ENCODE data around the gene ASXL1.

ASXL1 gene

DNA sequence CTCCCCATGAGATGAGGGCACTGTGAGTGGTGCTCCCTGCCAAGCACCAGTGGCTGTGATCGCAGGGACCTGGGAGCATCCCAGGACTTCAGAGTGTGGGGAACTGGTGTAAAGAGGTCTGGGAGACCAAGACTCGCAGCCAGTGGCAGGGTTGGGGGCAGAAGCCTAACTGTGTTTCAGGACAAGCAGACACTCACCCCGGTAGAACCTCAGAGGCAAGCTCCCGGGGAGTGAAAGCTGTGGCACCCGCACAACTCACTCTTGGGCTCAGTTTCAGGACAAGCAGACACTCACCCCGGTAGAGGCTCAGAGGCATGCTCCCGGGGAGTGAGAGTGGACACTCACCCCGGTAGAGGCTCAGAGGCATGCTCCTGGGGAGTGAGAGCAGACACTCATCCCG lies 112.8 kb downstream of the ASXL1 start:
- TF ChIP-seq TAF1 (IDR thresholded peaks at IDR 0.05; ENCODE audit: borderline replicate concordance, insufficient read depth, low read length) (no peak), FOXP2 (optimal IDR thresholded peaks at IDR 0.05; ENCODE audit: borderline replicate concordance, extremely low read depth, extremely low read length, insufficient read depth) (no peak), POLR2AphosphoS5 (IDR thresholded peaks at IDR 0.05; ENCODE audit: low read depth, low read length) (no peak)

DNA sequence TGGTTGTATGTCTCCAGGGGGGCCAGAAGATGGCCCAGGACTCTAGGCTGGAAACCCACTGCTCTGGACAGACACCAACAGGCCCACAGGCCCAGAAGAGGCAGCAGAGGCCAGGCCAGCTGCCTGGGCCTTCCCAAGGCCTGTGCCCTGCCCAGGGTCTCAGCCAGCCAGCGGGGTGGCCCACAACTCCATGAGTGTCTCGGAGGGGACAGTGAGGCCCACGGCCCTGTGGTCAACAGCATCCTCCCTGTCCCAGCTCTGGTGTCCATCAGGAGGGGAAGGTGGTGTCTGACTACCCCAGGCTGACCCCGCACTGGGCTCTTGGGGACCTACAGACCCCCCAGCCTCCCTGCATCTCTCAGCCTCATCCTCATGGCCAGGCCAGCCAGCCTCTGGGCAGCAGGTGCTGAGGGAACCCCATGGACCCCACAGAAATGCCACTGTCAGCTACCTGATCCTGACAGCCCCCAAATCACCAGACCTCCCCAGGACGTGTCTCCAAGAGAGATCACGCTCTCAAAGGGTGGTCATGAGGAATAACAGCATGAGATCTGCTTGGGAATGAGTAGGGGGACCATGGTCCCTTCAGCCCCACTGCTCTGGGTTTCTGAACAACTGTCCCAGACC lies 114.6 kb downstream of the ASXL1 start:
- TF ChIP-seq, protein P1, sequence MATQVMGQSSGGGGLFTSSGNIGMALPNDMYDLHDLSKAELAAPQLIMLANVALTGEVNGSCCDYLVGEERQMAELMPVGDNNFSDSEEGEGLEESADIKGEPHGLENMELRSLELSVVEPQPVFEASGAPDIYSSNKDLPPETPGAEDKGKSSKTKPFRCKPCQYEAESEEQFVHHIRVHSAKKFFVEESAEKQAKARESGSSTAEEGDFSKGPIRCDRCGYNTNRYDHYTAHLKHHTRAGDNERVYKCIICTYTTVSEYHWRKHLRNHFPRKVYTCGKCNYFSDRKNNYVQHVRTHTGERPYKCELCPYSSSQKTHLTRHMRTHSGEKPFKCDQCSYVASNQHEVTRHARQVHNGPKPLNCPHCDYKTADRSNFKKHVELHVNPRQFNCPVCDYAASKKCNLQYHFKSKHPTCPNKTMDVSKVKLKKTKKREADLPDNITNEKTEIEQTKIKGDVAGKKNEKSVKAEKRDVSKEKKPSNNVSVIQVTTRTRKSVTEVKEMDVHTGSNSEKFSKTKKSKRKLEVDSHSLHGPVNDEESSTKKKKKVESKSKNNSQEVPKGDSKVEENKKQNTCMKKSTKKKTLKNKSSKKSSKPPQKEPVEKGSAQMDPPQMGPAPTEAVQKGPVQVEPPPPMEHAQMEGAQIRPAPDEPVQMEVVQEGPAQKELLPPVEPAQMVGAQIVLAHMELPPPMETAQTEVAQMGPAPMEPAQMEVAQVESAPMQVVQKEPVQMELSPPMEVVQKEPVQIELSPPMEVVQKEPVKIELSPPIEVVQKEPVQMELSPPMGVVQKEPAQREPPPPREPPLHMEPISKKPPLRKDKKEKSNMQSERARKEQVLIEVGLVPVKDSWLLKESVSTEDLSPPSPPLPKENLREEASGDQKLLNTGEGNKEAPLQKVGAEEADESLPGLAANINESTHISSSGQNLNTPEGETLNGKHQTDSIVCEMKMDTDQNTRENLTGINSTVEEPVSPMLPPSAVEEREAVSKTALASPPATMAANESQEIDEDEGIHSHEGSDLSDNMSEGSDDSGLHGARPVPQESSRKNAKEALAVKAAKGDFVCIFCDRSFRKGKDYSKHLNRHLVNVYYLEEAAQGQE (IDR thresholded peaks at IDR 0.05; ENCODE audit: insufficient read depth in 1 of 2, low read depth in 2 of 2, low read length in 2 of 2): no peak
- TF ChIP-seq FOXP2 (optimal IDR thresholded peaks at IDR 0.05; ENCODE audit: borderline replicate concordance, extremely low read depth, extremely low read length, insufficient read depth): no peak
- no peak for TF ChIP-seq TAF1 (IDR thresholded peaks at IDR 0.05; ENCODE audit: borderline replicate concordance, insufficient read depth, low read length)
- no peak for TF ChIP-seq POLR2AphosphoS5 (IDR thresholded peaks at IDR 0.05; ENCODE audit: low read depth, low read length)
- no peak for TF ChIP-seq SIN3A (IDR thresholded peaks at IDR 0.05; ENCODE audit: borderline replicate concordance, insufficient read depth, low read length)

DNA sequence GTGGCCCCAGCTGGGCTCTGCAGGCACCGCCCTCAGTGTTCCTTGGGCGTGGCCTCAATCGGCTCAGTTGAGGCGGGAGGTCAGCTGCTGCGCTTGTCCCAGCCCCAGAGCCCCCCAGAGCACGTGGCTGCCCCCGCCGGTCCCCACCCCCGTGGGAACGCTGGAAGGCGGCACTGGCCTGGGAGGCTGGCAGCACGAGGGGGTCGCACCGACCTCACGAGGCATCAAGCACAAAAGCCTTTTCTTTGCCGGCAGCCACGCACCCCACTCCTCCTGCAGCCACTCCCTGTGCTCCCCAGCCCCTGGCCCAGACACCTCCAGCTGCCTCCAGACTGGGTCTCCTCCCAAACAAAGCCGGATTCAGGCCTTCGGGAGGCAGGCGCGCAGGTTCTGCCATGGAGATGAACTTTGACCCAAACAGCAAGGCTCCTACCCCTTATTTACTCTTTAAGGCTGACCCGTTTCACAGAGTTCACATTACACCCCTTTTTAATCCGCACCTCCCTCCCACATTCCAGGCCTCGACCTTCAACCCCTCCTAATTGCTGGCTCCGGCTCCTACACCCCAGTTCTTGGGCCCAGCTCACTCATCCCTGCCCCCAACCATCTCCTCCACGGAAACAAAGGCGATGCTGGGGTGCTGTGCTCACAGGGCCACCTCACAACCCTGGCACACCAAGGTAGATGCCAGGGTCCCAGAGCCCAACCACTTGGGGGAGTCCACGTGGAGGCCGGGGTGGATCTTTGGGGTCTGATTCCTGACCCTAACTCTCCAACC lies 115.3 kb downstream of the ASXL1 start:
- TF ChIP-seq FOXP2 (optimal IDR thresholded peaks at IDR 0.05; ENCODE audit: borderline replicate concordance, extremely low read depth, extremely low read length, insufficient read depth) (no peak), SIN3A (IDR thresholded peaks at IDR 0.05; ENCODE audit: borderline replicate concordance, insufficient read depth, low read length) (no peak), TAF1 (IDR thresholded peaks at IDR 0.05; ENCODE audit: borderline replicate concordance, insufficient read depth, low read length) (no peak), POLR2AphosphoS5 (IDR thresholded peaks at IDR 0.05; ENCODE audit: low read depth, low read length) (no peak)
- TF ChIP-seq, protein P1 (IDR thresholded peaks at IDR 0.05; ENCODE audit: insufficient read depth in 1 of 2, low read depth in 2 of 2, low read length in 2 of 2): no peak

DNA sequence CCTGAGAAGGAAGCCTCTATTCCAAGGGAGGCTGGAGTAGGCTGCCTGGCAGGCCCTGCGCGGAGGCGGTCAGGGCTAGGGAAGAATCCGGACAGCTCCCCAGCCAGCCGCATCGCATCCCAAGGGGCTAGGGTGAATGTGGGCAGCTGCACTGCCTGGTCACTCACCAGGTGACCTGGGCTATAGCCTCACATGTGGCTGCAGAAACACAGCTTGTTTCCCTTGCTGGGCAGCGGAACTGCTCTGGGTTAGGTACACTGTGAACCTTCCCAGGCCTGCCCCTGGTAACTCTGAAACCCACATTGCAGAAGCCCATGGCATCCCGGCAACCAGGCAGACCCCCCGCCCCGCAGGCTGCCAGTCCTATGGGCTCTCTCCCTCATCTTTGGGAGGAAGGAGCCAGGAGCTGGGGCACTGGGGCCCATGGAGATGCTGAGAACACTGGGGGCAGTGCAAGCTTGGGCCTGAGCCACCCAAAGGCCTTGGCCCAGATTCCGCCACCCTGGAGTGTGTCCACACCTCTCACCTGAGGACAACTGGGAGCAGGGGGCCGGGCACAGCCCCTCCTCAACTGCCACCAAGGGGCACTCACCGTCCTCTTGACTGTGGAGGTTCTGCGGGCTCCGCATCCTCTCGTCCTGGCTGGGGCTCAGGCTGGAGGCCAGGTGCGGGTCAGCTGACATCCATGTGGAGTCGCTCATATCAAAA lies 116.0 kb downstream of the ASXL1 start:
- TF ChIP-seq POLR2AphosphoS5 (IDR thresholded peaks at IDR 0.05; ENCODE audit: low read depth, low read length) (no peak), SIN3A (IDR thresholded peaks at IDR 0.05; ENCODE audit: borderline replicate concordance, insufficient read depth, low read length) (no peak), FOXP2 (optimal IDR thresholded peaks at IDR 0.05; ENCODE audit: borderline replicate concordance, extremely low read depth, extremely low read length, insufficient read depth) (no peak), TAF1 (IDR thresholded peaks at IDR 0.05; ENCODE audit: borderline replicate concordance, insufficient read depth, low read length) (no peak)
- TF ChIP-seq, protein P1 (IDR thresholded peaks at IDR 0.05; ENCODE audit: insufficient read depth in 1 of 2, low read depth in 2 of 2, low read length in 2 of 2): no peak

DNA sequence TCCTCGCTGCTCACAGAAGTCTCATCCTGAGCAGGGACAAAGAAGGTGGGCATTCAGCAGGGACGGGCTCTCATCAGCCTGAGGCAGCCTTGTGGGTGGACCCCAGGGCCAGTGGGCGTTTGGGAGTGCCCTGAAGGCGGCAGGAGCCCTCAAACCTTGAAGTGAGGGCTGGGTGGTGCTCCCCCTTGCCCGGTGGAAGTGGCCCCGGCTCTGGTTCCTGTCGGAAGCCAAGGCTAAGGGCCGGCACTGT lies 116.5 kb downstream of the ASXL1 start:
- TF ChIP-seq, protein P1 (IDR thresholded peaks at IDR 0.05; ENCODE audit: insufficient read depth in 1 of 2, low read depth in 2 of 2, low read length in 2 of 2): no peak
- TF ChIP-seq SIN3A (IDR thresholded peaks at IDR 0.05; ENCODE audit: borderline replicate concordance, insufficient read depth, low read length) (no peak), POLR2AphosphoS5 (IDR thresholded peaks at IDR 0.05; ENCODE audit: low read depth, low read length) (no peak), TAF1 (IDR thresholded peaks at IDR 0.05; ENCODE audit: borderline replicate concordance, insufficient read depth, low read length) (no peak), FOXP2 (optimal IDR thresholded peaks at IDR 0.05; ENCODE audit: borderline replicate concordance, extremely low read depth, extremely low read length, insufficient read depth) (no peak)

Measured in PFSK-1 (cell line).